ENCODE measurements around the gene PGLYRP4.
"Not testable (repeated sequence)": the region's sequence is repeated elsewhere in the genome, so short reads cannot be mapped to it uniquely, and the experiment has no call there.

Gene PGLYRP4

GRCh38 chr1:153356392-153357075 is 7.9 kb upstream of the PGLYRP4 start:
- no peak for DNase-seq (ENCODE audit: low spot score)

- DNase-seq (ENCODE audit: low spot score): peak; percentile 73
These were observed 6.9 kb upstream of the PGLYRP4 start for GRCh38 chr1:153355445-153356071.

- no peak for DNase-seq (ENCODE audit: low spot score)
These were observed 6.0 kb upstream of the PGLYRP4 start for GRCh38 chr1:153354515-153355193.

GRCh38 chr1:153353226-153353947 is 4.7 kb upstream of the PGLYRP4 start:
- DNase-seq (ENCODE audit: low spot score): no peak

- DNase-seq (ENCODE audit: low spot score): peak; percentile 90
These were observed 3.9 kb upstream of the PGLYRP4 start for GRCh38 chr1:153352523-153352922.

GRCh38 chr1:153350321-153350957 is 1.8 kb upstream of the PGLYRP4 start:
- no peak for DNase-seq (ENCODE audit: low spot score)

- DNase-seq (ENCODE audit: low spot score): no peak
These were observed 1.0 kb upstream of the PGLYRP4 start for GRCh38 chr1:153349363-153350320.

GRCh38 chr1:153347856-153348255 is 785 bp downstream of the PGLYRP4 start:
- DNase-seq (ENCODE audit: low spot score): no peak

GRCh38 chr1:153347049-153347448 is 1.6 kb downstream of the PGLYRP4 start:
- not testable (repeated sequence) for DNase-seq (ENCODE audit: low spot score)

- DNase-seq (ENCODE audit: low spot score): no peak
These were observed 2.4 kb downstream of the PGLYRP4 start for GRCh38 chr1:153346077-153346723.

- no peak for DNase-seq (ENCODE audit: low spot score)
These were observed 3.2 kb downstream of the PGLYRP4 start for GRCh38 chr1:153345187-153346076.

GRCh38 chr1:153344718-153345025 is 4.0 kb downstream of the PGLYRP4 start:
- no peak for DNase-seq (ENCODE audit: low spot score)

- no peak for DNase-seq (ENCODE audit: low spot score)
These were observed 4.6 kb downstream of the PGLYRP4 start for GRCh38 chr1:153343811-153344717.

- no peak for DNase-seq (ENCODE audit: low spot score)
These were observed 5.5 kb downstream of the PGLYRP4 start for GRCh38 chr1:153343040-153343681.

GRCh38 chr1:153342178-153342577 is 6.5 kb downstream of the PGLYRP4 start:
- no peak for DNase-seq (ENCODE audit: low spot score)

GRCh38 chr1:153341431-153341934 is 7.2 kb downstream of the PGLYRP4 start:
- no peak for DNase-seq (ENCODE audit: low spot score)

- DNase-seq (ENCODE audit: low spot score): no peak
These were observed 8.3 kb downstream of the PGLYRP4 start for GRCh38 chr1:153340356-153340755.

GRCh38 chr1:153339802-153340201 is 8.8 kb downstream of the PGLYRP4 start:
- DNase-seq (ENCODE audit: low spot score): no peak

Data from GM03348 (cell line).